ENCODE measurements around the gene LBH. TPM values are rescaled to one million over a fixed set of nuclear protein-coding genes. Genes with fewer than 3 reads are reported as not detected.

The LBH gene
- 45.9 TPM for total RNA-seq

DNA sequence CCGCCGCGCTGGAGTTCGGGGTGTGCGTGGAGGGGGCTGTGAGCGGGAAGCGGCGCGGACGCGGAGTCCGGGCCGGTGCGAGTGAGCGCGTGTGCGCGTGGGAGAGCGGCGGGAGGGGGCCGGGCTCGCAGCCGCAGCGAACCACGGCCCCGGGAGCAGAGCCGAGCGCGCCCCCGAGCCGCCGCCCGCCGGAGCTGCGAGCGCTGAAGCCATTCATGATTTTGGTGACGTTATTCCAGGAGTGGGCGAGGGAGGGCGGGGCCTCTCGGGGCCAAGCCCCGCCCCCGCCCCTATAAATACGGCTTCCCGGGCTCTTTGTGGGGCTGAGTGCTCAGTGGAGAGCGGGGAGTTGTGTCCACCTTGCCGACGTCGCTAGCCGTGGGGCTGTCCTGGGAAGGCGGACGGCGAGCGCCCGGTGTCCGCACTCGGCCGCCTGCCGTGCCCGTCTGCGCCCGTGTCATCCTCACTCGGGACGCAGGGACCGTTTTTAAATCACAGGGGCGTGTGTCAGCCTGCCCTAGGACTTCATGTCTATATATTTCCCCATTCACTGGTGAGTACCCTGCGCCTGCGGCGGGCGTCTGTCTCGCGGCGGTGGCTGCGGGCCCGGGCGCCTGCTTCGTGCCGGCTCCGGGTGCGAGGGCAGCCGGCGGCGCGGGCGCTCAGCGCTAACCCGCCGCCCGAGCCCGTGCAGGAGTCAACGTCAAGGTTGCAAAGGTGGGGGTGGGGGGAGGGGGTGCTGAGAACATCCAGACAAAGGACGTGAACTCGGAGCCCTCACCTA is at the start of gene LBH:
TSS of gene LBH (plus strand) at position 323 of the 784 bp plus-strand sequence. CDS start at position 528, 205 bp downstream.
- DNase-seq = peak; percentile 76

DNA sequence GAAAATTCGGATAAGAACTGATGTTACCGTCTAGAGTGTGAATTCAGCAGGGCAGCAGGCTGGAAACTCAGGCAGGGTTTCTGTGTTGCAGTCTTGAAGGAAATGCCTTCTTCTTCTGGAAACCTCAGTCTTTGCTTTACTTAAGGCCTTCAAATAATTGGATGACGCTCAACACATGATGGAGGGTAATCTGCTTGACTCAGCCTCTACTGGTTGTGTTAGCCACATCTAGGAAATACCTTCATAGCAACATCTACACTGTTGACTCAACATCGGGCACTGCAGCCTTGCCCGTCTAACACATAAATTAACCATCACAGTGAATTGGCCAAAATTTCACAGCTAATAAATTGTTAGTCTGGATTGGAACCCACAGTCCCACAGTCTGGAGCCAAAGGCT is 47.3 kb upstream of the LBH start:
- DNase-seq = no peak

GRCh38 chr2:30185178-30185577 is 46.2 kb upstream of the LBH start:
- DNase-seq = no peak

DNA sequence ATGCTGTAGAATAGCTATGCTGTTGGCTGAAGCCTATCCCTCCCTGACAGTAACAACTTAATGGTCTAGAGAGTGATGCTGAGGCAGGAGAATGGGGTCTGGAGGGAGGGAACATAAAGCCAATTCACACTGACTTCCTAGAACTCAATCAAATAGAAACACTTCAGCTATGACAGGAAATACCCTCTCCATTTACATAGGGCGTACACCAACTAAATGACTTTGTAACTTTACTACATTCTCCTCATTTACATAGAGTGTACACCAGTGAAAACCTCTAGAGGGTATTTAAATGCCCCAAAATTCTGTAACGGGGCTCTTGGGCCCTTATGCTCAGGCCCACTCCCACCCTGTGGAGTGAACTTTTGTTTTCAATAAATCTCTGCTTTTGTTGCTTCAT is 43.0 kb upstream of the LBH start:
- no peak for DNase-seq

- DNase-seq = no peak
Measured at GRCh38 chr2:30190637-30191036, 40.7 kb upstream of the LBH start.

DNA sequence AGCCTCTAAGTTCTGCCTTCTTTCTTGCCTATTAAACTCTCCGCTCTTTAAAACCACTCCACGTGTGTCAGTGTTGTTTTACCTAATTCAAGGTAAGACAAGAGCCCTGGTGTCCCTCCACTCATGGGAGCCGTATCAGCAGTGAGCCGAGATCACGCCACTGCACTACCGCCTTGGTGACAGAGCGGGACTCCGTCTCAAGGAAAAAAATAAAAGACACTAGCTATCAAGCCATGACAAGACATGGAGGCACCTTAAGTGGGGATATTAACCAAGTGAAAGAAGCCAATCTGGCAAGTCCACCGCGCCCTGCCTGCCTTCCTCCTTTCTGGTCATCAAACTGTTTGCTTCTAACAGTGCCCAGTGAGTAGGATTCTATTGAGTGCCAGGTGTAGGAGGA is 40.2 kb upstream of the LBH start:
- DNase-seq = no peak

- DNase-seq = no peak
Measured at GRCh38 chr2:30191819-30192271, 39.5 kb upstream of the LBH start.

DNA sequence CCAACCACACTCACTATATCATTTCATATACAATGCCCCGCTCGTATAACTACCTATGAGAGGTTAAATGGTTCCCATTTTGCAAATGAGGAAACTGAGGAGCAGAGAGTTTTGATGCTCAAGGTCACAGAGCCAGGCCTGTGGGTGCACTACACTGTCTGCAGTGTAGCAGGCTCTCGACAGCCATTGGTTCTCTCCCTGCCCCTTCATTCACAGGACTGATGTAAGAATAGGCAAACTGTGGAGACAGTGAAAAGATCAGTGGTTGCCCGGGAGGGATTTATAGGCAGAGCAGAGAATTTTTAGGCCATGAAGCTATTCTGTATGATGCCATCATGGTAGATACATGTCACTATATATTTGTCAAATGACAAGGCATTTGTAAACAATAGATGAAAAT is 39.0 kb upstream of the LBH start:
- DNase-seq = no peak

- no peak for DNase-seq
Measured at GRCh38 chr2:30193104-30193681, 38.1 kb upstream of the LBH start.

- DNase-seq = no peak
Measured at GRCh38 chr2:30194421-30194820, 36.9 kb upstream of the LBH start.

- DNase-seq = no peak
Measured at GRCh38 chr2:30195016-30195415, 36.3 kb upstream of the LBH start.

DNA sequence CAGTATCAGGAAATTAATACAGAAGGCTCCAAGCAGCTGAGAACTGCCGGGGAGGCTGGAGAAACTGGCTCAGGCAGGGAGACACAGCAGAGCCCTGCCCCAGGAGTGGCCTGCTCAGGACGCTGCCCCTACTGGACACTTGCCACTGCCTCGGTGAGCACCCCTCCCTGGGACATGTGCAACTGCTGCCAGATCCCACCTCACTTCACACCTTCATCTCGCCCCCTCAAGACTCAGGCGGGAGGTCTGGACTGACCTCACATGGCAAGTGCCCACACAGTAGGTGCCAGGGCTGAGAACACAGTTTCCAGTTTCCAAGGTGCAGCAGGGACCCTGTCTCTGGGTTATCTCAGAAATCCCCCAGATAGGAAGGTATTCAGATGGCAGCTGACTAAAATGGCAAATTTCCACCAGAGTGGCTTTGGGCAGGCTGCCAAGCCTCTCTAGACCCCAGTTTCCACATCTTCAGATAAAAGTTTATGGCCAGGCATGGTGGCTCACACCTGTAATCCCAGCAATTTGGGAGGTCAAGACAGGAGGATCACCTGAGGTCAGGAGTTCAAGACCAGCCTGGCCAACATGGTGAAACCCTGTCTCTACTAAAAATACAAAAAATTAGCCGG is 33.7 kb upstream of the LBH start:
- no peak for DNase-seq

- DNase-seq = no peak
Measured at GRCh38 chr2:30201990-30202389, 29.3 kb upstream of the LBH start.

DNA sequence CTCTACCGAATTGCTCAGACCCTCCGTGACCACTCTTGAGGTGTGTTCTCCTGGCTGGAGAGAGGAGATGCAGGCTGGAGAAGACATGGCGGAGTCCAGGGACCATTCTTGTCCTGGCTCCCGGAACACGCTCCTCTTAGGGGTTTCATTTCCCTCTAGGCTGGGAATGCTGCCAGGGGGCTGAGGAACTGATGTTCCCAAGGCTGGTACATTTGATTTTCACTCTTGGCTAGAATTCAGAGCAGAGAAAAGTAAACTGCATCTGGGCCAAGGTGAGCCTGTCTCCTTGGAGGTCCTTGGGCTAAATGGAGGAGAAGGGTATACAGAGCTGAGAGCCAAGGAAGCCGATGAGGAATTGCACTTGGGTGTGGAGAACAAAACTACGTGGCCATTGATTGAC is 28.2 kb upstream of the LBH start:
- DNase-seq = no peak

- no peak for DNase-seq
Measured at GRCh38 chr2:30204281-30204680, 27.1 kb upstream of the LBH start.

GRCh38 chr2:30205456-30205855 is 25.9 kb upstream of the LBH start:
- no peak for DNase-seq

GRCh38 chr2:30206461-30207430 is 24.6 kb upstream of the LBH start:
- no peak for DNase-seq

- DNase-seq = no peak
Measured at GRCh38 chr2:30208453-30208852, 22.9 kb upstream of the LBH start.

- DNase-seq = no peak
Measured at GRCh38 chr2:30209227-30209626, 22.1 kb upstream of the LBH start.

GRCh38 chr2:30213326-30213725 is 18.0 kb upstream of the LBH start:
- no peak for DNase-seq

GRCh38 chr2:30213907-30214463 is 17.3 kb upstream of the LBH start:
- no peak for DNase-seq

- no peak for DNase-seq
Measured at GRCh38 chr2:30216157-30216556, 15.2 kb upstream of the LBH start.

Data from occipital lobe (tissue), 2 donors.